Stimulated activated CD4-positive, alpha-beta T cell treated with anti-CD3 and anti-CD28 coated beads, Interleukin-12 subunit alpha, Interleukin-12 subunit beta, amount 100 ng/mL, for 24 hours (primary cell): ENCODE measurements around the gene ZNF462.

ENCODE experiments used
- DNase-seq, 2 experiments: peaks; one replicate each; pipeline ENCODE4 v3.0.0-alpha.2; 2020; ENCODE audit warnings: low read depth in 2 of 2

ZNF462 gene

DNA sequence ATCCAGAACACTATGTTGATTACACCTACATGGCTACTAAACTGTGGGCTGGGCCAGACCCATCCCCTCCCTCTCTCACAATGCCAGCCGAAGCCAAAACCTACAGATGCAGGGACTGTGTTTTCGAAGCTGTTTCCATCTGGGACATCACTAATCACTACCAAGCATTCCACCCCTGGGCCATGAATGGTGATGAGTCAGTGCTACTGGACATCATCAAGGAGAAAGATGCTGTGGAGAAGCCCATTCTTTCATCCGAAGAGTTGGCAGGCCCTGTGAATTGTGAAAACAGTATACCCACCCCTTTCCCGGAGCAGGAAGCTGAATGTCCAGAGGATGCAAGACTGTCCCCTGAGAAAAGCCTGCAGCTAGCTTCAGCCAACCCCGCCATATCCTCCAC, 65.0 kb downstream of the ZNF462 start:
- DNase-seq, result no peak

DNA sequence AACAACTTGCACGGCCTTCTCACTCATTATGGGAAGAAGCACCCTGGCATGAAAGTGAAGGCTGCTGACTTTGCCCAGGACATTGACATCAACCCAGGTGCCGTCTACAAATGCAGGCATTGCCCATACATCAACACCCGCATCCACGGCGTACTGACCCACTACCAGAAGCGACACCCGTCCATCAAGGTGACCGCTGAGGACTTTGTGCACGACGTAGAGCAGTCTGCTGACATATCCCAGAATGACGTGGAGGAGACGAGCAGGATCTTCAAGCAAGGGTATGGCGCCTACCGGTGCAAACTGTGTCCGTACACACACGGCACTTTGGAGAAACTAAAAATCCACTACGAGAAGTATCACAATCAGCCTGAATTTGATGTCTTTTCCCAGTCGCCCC, 65.4 kb downstream of the ZNF462 start:
- DNase-seq, result no peak

DNA sequence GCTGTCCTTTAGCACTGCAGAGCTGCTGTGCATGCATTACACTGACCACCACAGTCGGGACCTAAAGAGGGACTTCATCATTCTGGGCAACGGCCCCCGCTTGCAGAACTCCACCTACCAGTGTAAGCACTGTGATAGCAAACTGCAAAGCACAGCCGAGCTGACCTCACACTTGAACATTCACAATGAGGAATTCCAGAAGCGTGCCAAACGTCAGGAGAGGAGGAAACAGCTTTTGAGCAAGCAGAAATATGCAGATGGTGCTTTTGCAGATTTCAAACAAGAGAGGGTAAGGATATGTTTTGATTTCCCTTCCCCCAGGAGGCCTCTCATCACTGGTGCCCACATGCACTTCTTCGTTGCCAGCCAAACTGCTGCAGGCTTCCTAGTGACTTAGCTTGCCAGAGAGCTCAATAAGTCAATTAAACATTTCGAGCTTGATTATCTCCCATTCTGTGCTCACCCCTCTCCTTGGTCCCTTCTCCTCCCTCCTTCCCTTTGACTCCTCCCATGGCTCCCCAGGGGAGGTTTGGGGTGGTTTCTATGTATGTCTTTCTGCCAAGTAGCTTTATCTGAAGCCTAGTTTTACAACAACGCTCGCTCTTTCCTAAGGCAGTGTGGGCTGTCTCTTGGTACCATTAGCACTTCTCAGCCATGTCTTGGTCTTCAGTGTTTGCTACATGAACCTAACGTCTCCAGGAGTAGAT, 66.7 kb downstream of the ZNF462 start:
- DNase-seq, result no peak

DNA sequence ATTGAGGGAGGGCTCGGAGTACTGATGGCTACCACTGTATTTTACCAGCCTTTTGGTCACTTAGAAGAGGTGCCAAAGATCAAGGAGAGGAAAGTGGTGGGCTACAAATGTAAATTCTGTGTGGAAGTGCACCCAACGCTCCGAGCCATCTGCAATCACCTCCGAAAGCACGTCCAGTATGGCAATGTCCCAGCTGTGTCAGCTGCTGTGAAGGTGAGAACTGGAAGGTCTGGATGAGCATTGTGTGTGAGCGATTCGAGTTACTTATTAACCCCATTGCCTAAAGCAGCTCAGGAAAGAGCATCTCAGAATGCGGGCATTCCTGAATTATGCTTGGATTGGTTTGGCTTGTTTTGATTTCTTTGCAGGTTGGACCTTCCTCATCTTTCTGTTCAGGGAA, 67.5 kb downstream of the ZNF462 start:
- no peak for DNase-seq

DNA sequence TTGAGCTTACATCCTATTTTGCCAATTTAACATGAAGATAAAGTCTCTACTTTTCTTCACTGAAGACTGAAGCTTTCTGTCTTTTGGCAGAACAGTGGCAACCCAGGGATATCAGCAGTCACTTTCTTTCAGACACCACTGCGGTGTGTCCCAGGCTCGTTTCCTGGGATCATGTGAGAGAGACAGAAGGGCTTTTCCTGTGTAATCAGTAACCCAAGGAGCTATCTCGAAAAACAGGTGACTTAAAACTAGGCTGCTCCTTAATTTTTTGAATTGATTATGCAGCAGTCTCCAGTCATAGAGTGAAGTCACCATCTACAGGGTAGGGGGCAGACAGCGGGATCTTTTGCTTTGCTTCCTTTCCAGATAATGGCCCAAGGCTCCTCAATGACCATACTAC, 68.5 kb downstream of the ZNF462 start:
- no peak for DNase-seq

DNA sequence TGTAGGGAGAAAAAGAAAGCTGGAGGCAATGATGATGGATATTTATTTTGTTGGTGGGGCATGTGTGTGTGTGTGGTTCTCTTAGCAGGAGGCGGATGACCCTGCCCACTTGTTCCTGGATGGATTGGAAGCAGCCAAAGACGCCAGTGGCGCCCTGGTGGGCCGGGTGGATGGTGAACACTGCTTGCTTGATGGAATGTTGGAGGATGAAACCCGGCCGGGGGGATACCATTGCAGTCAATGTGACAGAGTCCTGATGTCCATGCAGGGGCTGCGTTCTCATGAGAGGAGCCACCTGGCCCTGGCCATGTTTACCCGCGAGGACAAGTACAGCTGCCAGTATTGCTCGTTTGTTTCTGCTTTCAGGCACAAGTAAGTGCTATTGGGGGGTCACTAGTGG, 69.2 kb downstream of the ZNF462 start:
- no peak for DNase-seq

DNA sequence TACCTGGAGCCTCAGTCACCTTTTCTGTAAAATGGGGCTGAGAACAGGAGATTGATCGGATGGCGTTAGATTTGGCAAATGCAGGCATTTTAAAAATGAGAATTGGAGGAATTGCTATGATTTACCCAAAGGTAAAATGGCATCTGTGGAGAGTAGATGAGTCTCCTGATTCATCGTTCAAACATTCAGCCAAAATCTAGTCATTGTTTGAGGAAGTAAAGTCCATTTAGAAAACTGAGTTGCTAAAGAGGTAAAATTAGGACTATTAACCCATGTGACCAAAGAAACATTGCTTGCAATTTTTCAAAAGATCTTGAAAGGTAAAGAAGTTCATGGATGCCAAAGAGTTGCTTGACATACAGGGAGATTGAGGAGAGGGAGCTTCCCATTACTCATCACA, 69.7 kb downstream of the ZNF462 start:
- no peak for DNase-seq

DNA sequence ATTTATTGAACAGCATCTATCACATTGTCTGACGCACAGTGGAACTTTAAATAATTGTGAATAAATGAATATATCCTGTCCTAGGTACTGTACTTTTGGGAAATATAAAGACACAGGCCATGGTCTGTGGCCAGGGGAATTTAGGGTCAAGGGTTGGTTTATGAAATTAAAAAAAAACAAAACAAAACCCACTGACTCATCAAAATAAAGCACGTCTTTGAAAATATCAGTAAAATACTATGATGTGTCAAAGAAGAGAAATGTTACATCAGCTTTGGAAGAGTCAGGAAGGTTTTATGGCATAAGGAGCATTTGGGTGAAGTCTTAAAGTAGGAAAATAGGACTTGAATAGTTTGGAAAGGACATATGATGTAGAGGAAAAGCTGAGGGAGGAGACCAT, 70.5 kb downstream of the ZNF462 start:
- no peak for DNase-seq

DNA sequence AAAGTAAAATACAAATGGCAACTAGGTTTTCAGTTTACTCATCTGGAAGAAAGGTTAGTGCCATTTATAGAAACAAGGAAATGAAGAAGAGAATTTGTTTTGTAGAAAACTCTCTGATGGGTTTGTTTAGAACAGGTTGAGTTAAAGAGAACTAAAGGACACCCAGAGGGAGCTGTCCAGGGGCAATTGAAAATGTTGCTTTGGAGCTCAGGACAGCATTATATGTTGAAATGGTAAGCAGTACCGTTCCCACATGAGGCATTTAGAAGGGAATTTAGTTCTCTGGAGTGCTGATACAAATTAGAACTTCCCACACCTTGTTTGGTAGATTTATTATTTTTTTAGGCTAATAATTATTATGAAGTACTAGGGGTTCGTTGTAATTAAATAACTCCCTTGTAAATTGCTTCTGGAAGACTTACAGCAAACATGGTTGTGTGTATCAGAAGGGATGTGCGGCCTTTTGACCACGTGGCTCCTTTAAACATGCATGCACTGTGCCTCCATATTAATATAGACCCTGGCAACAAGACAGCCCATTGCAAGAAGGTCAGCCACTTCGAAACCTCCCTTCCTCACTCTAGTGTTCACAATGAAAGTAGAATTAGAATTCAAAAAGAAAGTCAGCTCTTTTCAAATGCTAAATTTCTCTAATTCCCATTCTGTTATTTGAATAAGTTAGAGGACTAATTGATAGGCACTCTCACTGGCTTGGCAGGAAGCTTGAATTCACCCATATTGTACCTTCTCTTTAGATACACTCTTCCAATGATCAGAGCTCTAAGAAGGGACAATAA, 71.7 kb downstream of the ZNF462 start:
- no peak for DNase-seq

DNA sequence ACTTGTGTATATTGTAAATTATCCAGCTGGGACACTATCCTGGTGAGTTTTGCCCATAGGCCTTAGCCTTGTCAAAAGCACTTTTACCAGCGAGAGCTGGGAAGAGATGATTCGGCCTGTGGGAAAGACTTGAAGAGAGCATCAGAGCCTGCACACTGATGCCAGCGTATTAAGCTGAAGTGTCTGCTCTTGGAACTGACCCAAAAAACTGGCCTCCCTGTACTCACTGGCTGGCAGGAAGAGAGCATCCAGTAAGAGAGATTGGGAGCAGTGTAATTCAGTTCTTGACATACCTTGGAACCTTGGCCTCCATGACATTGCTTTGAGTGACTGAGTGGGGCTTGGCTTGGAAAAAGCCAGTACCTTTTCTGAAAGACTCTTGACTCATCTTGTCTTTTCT, 73.7 kb downstream of the ZNF462 start:
- DNase-seq, result no peak

DNA sequence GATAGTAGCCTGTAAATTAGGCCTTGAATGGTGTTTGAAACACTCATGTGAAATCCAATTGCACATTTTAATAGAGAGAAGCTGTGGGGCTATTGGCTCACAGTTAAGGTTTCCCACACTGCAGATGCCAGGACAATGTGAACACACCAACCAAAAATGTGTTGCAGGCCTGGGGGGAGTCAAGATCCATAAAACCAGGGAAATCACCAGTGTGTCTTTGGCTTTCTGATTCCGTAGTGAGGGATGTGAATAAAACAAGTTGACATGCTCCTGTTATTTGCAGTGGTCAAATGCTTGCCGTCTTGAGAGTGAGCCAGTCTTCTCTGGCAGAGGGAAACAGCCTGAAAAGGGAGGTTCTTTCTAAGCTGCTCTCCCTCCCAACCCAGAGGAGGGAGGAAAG, 79.0 kb downstream of the ZNF462 start:
- DNase-seq, result no peak

DNA sequence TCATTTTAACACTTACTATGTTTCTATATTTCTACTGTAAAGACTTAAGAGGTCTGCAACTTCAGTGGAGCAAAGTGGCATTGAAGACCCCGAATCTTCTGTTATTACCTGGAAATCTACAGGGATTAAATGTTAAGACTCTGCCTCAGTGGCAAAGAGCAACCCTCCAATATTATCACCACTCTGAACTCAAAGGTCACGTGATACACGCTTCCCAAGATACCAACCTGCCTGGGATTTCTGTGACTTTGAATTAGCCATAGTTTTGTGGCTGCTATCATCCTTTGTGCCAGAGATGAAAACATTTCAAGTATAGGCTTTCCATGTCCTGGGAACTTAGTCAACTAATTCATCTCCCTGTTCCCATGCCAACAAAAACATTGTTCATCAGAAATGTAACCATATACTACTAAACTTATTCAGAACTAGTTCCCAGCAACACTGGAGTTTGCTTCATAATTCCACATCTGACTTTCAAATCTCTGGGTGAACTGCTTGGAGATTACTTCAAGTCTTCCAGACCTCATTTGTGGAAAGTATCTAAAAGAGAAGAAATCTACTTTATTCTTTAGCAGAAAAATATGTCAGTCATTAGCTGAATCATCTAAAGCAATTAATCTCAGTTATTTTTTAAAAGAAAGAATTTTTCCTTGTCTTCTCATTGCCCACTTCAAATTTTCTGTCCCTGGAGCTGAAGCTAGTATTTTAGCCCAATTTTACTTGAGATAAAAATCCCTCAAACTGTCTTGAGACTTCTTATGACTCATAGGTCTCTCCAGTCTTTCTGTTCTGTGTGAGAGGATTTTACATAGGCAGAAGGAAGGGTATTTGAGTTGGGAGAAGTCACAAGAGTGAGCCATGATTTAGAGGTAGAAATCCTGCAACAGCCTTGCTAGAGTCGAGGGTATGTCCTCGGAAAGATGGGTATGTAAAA, 83.0 kb downstream of the ZNF462 start:
- DNase-seq, result no peak

DNA sequence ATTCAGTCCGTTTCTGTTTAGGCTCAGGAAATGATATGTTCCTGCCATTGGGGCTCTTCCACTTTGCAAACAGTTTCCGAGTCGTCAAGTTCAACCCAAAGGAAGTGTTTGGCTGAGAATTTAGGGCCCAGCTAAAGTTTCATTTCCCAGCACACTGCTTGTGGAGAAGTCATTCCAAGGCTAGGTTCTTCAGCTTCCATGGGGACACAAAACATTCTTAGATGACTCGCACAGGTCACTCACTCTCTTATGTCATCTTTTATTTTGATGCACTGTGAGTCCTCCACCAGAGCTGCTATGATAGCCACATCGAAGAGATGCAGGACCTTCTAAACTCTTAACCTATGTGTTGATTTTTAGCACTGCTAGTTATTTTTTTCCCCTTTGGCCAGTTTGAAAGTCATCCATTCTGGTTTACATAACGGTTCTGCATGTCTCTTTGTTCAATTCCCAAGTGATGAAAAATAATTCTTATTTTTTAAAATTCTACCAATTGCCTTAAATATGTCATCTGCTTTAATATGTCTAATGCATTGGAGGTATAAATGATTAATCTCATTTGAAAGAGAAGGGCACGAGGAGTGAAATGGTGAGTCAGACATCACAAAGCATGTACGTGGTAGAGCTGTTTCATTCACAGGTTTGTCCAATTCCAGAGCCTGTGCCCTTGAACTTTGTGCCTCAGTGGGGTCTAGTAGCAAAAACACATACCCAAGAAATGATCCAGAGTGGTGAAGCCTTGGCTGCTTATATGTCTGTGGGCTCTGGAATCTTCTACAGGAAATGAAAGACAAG, 84.3 kb downstream of the ZNF462 start:
- no peak for DNase-seq

DNA sequence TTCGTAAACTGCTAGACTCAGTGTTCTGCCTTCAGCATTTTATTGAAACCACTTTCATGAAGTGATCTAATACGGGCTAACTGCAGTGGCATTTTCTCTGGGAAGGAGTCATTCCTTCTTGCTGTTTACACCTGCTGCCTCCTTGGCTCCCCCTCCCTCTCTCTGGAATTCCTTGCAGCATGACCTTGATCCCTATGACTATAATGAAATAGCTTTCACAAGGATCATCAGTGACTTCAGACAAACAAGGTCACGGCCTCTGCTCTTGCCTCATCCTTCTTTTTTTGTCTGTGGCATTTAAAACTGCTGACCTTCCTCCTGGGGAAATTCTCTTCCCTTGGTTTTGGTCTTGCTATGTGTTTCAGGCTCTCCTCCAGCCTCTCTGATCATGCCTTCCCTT, 90.2 kb downstream of the ZNF462 start:
- no peak for DNase-seq

DNA sequence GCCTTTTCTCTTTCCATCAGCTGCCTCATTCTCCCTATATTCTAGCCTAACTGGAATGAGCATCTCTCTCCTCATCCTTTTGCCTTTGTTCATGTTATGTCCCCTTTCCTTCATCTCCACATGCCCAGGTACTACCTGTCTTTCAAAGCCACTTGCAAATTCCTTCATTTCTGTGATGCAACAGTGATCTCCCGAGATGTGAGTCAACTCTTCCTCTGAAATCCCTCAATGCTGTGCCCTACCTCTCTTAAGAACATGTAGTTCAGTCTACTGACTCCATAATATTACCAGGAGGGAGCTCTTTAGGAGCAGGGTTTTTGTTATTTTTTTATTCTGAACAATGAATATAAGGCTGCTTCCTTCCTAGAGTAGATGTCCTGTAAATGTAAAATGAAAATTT, 91.6 kb downstream of the ZNF462 start:
- no peak for DNase-seq

DNA sequence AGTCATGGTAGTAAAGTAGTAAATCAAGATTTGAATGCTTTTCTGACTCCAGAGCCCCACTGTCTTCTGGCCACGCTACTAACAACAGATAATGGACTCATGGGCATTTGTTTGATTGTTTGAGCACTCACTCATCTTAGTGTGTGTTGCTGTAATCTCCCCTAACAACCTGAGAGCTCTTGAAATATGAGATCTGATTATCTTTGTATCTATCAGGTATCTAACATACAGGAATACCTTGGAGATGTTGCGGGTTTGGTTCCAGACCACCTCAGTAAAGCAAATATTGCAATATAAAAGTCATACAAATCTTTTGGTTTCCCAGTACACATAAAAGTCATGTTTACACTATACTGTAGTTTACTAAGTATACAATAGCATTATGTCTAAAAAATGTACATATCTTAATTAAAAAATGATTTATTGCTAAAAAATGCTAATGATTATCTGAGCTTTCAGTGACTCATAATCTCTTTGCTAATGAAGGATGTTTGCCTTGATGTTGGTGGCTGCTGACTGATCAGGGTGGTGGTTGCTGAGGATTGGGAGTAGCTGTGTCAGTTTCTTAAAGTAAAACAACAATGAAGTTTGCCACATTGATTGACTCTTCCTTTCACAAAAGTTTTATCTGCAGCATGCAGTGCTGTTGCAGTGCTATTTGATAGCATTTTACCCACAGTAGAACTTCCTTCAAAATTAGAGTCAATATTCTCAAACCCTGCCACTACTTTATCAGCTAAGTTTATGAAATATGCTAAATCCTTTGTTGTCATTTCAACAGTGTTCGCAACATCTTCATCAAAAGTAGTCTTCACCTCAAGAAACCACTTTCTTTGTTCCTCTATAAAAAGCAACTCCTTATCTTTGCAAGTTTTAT, 92.2 kb downstream of the ZNF462 start:
- DNase-seq, result no peak

DNA sequence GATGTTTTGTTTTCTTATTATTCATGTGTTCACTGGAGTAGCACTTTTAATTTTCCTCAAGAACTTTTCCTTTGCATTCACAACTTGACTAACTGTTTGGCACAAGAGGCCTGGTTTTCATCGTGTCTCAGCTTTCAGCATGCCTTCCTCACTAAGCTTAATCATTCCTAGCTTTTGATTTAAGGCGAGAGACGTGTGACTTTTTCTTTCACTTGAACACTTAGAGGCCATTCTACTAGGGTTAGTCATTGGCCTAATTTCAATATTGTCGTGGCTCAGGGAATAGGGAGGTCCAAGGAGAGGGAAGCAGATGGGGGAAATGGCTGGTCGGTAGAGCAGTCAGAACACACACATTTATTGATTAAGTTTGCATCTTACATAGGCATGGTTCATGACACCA, 94.0 kb downstream of the ZNF462 start:
- DNase-seq, result no peak

DNA sequence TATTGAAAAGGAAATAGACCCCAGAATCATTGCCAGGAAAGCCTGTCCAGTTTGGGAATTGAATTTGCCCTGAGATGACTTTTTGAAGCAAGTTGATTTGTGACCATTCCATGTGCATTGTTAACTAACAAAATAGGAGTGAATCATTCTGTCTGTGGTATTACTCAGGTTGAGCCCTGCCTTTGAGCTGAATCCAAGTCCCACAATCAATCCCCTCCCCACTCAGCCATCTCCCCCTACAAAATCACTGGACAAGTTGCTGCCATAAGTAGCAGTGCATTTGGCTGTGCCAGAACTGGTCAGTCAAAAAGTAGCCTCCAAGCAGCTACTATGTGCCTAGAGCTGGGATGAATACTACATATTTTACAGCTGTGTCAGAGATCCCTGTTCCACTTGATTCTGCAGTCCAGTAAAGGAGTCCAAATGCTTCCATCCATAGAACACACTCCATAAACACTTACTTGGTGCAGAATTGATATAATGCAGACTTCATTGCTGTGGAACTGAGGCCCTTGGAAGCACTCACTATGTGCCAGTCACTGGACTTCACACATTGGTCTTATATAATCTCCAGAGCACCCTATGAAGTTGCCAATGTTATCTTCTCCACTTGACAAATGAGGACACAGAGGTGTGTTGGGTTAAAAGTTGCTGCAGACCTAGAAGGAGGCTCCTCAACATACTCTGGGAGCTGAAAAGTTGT, 96.1 kb downstream of the ZNF462 start:
- no peak for DNase-seq

DNA sequence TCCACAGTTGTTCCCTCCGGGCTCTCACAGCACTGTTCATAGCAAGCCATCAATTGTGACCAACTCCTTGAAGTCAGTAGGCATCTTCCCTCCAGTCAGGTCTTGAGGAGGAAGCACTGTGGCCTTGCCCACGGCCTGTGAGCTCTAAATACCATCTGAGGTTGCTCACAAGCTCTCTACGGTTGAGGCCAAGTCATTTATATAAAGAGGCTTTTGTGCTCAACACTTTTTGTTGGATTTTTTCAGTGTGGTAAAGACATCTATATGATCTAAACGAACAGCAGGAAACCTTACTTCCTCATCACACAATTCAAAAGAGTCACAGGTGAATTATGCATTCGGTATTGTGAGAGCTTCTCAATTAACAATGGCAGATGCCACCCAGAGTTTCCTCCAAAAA, 97.3 kb downstream of the ZNF462 start:
- no peak for DNase-seq

DNA sequence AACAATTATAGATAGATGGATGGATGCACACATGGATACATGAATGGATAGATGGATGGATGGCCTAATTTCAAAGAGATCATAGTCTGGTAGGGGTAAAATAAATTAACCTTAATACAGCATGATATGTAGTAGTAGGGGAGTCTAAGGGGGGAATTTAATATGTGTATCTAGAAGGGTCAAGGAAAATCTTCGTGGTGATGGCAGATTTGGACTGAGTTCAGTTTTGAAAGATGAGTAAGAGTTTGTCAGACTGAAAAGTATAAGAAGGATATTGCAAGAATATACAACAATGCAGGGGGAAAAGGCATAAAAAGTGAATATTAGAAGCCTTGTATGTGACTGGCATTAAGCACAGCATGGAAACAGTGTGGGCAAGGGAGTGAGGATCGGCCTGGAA, 98.7 kb downstream of the ZNF462 start:
- no peak for DNase-seq
